GM12865 (cell line): ENCODE measurements around the gene CDADC1.
A peak's percentile ranks its signal among the peaks of the same experiment; 100 is the strongest.

Experiments
- DNase-seq: peaks from one replicate; pipeline ENCODE4 v3.0.0; 2010; ENCODE audit warnings: low read depth
- H3K4me3 ChIP-seq: 2 replicates; pipeline ENCODE4 v1.5.1; 2011; ENCODE audit warnings: mild to moderate bottlenecking, low read depth, low read length, control low read depth
- TF ChIP-seq, protein P1 (sequence below): IDR thresholded peaks from 2 replicates; pipeline ENCODE4 v1.5.1; 2011; ENCODE audit warnings: low read length, control low read depth, low read depth, inconsistent platforms; ENCODE audit not compliant: insufficient read depth; ENCODE audit errors: missing control alignments

The CDADC1 gene

DNA sequence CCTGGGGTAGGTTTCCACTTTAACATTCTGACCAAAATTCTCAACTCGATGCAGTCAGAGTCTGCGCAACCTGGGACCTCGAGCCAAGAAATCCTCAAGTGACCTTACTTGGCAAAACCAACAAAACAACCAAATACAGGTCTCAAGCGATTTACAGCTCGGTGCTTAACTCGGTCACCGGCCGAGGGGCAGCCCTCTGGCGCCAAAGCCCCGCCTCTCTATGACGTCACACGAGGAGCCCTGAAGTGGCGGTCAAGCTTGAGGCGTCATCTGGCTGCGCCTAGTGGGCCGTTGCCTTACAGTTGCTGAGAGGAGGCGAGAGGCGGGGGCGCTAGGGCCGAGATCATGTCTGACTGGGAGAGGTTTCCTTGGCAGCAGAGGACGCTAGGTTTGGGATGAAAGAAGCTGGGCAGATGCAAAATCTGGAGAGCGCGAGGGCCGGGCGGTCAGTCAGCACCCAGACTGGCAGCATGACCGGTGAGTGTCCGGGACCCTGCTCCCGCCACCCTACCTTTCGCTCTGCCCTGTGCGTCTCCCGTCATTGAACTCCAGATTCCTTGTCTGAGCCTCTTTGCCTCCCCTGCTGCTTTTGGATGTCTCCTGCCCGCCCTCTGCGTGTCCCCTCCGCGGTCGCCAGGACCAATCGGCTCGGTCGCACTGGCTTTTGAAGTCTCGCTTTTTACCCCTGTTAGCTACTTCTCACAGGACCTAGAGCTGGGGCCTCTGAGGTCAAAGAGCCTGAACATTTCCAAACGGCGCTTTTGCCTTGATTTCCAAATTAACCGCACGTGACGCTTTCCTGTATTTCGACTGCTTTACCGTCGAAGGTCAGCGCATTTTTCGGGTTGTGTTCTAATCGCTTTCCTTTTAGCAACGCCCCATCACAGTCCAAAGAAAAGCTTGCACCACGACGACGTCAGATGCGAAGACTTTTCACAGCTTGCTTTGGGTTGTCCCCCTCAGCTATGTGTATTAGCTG lies at the start of gene CDADC1:
CDADC1 (plus strand) TSS at position 283 of the 979 bp plus-strand sequence; CDS start at position 396, 113 bp downstream.
- H3K4me3 ChIP-seq, result peak within 1 kb of the TSS; percentile 93
- peak; percentile 95 for DNase-seq
- TF ChIP-seq, protein P1, sequence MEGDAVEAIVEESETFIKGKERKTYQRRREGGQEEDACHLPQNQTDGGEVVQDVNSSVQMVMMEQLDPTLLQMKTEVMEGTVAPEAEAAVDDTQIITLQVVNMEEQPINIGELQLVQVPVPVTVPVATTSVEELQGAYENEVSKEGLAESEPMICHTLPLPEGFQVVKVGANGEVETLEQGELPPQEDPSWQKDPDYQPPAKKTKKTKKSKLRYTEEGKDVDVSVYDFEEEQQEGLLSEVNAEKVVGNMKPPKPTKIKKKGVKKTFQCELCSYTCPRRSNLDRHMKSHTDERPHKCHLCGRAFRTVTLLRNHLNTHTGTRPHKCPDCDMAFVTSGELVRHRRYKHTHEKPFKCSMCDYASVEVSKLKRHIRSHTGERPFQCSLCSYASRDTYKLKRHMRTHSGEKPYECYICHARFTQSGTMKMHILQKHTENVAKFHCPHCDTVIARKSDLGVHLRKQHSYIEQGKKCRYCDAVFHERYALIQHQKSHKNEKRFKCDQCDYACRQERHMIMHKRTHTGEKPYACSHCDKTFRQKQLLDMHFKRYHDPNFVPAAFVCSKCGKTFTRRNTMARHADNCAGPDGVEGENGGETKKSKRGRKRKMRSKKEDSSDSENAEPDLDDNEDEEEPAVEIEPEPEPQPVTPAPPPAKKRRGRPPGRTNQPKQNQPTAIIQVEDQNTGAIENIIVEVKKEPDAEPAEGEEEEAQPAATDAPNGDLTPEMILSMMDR, result no peak

DNA sequence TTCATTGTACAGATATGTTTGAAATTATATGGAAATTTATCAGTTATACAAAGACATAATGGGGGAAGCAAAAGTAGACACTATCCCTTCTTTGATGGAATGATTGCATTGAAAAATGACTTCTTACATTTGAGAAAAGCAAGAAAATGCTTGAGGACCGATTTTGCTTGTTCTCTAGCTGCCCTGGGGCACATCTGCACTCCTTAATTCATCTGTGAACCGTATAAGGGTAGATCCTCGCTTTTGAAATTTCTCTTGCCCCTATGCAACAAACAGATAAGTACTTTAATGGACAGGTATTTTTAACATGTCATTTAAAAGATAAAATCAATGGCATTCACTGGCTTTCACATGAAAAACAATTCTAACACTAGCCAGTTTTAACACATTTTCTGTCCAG lies 41.1 kb upstream of the CDADC1 start:
- H3K4me3 ChIP-seq, result no peak overlapping the region
- TF ChIP-seq, protein P1, result no peak
- no peak for DNase-seq

DNA sequence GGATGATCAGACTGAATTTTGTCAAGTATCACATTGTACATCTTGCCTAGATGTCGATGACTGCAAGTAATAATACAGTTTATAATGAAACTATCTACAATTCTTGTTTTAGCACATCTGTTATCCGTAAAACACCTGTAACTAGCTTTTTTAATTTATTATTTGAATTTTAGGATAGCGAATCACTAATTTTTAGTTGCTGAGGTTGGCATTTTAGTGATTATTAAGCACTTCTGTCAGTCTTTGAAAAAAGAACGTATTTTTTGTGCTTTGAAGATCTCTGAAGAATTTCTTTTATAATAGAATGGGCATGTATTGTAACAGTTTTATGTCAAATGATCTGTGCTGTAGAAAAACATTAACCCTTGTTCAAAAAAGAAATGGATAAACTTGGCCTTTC lies 39.1 kb upstream of the CDADC1 start:
- DNase-seq, result no peak
- TF ChIP-seq, protein P1, result no peak
- no peak overlapping the region for H3K4me3 ChIP-seq

DNA sequence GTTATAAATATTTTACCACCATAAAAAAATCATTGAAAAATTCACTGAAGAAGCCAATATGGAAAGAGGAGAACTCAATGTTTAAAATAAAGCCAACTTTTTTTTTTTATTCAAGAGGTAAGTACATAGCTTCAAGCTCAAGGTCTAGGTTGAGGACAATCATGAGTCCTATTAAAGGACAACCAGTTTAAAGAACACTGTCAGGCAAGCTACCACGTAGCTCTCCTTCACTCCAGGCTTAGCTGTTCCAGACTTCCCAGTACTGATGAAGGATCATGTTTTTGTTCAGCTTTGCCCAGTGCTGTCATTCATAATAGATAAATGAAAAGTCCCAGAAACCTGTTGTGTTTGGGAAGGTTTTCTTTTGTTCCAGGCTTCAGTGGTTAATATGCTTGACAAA lies 37.6 kb upstream of the CDADC1 start:
- DNase-seq, result no peak
- H3K4me3 ChIP-seq, result no peak overlapping the region
- TF ChIP-seq, protein P1, result no peak

DNA sequence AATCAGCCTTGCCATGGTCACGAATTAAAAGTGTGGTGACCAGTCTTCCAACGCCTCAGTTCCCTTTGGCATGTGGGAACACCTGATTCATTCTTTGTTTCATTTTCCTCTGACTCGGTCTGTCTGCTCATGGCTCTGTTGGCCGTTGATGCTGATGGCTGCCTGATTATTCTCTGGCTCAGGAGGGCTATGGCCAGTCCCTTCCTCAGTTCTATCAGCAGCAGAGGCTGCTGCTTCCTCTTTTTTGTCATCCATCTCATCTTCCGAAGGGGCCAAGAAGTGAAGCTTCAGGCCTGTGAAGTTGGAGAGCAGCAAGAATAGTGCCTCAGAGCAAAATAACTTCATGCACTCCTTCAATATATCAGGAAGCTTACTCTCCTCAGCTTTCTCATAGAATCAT lies 37.1 kb upstream of the CDADC1 start:
- DNase-seq, result no peak
- TF ChIP-seq, protein P1, result no peak
- H3K4me3 ChIP-seq, result no peak overlapping the region

DNA sequence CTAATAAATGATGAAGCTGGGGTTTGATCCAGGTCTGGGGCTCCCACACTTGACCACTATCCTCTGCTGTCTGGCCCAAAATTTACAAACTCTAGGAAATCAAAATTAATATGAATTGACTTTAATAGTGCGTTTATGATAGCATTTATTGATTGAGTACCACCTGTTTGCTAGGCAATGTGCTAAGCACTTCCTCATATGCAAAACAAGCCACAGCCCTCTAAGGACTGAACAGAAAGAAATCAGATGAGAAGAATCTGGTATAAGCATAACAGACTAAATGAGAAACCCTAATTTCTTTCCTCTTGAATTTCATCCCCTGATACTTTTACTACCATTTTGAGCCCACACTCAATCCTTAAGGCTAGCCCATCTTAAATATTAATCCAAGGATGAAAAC lies 34.2 kb upstream of the CDADC1 start:
- H3K4me3 ChIP-seq, result no peak overlapping the region
- no peak for DNase-seq
- TF ChIP-seq, protein P1, result no peak
